GM18505 (cell line): ENCODE results near the gene TMEM205.
"Not testable (repeated sequence)": the region's sequence is repeated elsewhere in the genome, so short reads cannot be mapped to it uniquely, and the experiment has no call there.

ENCODE experiments used
- ATAC-seq: cut with Tn5 transposase; IDR thresholded peaks from one replicate; pipeline ENCODE4 v1.9.1; 2021; ENCODE audit not compliant: unreplicated experiment
- POLR2A ChIP-seq: IDR thresholded peaks from 4 replicates; pipeline ENCODE4 v1.6.1; 2011; ENCODE audit warnings: borderline replicate concordance; ENCODE audit not compliant: insufficient read depth, insufficient read length; ENCODE audit errors: extremely low read depth

TMEM205 gene

GRCh38 chr19:11364296-11364904, 18.3 kb upstream of the TMEM205 start:
- no peak for TF ChIP-seq POLR2A
- no peak for ATAC-seq

GRCh38 chr19:11363881-11364280, 17.8 kb upstream of the TMEM205 start:
- no peak for ATAC-seq

GRCh38 chr19:11361771-11362731, 16.0 kb upstream of the TMEM205 start:
- ATAC-seq = no peak
- no peak for TF ChIP-seq POLR2A

More at GRCh38 chr19:11363881-11364280, 17.8 kb upstream of the TMEM205 start:
- TF ChIP-seq POLR2A = no peak

GRCh38 chr19:11361037-11361770, 15.1 kb upstream of the TMEM205 start:
- ATAC-seq = no peak
- no peak for TF ChIP-seq POLR2A

- no peak for TF ChIP-seq POLR2A
- ATAC-seq = no peak
Observed at GRCh38 chr19:11359421-11359820, 13.4 kb upstream of the TMEM205 start.

- no peak for ATAC-seq
- TF ChIP-seq POLR2A = no peak
Observed at GRCh38 chr19:11356676-11357550, 10.8 kb upstream of the TMEM205 start.

GRCh38 chr19:11356074-11356397, 10.0 kb upstream of the TMEM205 start:
- no peak for TF ChIP-seq POLR2A
- ATAC-seq = no peak

GRCh38 chr19:11355160-11356073, 9.3 kb upstream of the TMEM205 start, which contains the start of gene PLPPR2:
PLPPR2 (plus strand) TSS chr19:11355432; CDS start chr19:11357674, 2,242 bp downstream.
- peak; percentile 73 for ATAC-seq
- peak; percentile 47 for TF ChIP-seq POLR2A

- ATAC-seq = not testable (repeated sequence)
Observed at GRCh38 chr19:11354102-11354501, 8.0 kb upstream of the TMEM205 start.

GRCh38 chr19:11349171-11349570, 3.1 kb upstream of the TMEM205 start:
- no peak for ATAC-seq
- TF ChIP-seq POLR2A = no peak

- TF ChIP-seq POLR2A = no peak
- ATAC-seq = no peak
Observed at GRCh38 chr19:11347546-11348039, 1.5 kb upstream of the TMEM205 start.
